ENCODE results near the gene STK38. TPM values are rescaled to one million over a fixed set of nuclear protein-coding genes. Genes with fewer than 3 reads are reported as not detected.

Gene STK38
- total RNA-seq, 1 experiment from 2014 or later = 27.5 TPM

GRCh38 chr6:36524871-36525270 is 22.4 kb downstream of the STK38 start:
- CTCF ChIA-PET = no interaction called here
- POLR2A ChIA-PET = no interaction called here
- no peaks in the 10 kb centered on the region for H3K4me1 Mint-ChIP-seq (ENCODE audit: low read depth, unreplicated experiment)
- no peak overlapping the region for H3K4me3 Mint-ChIP-seq (ENCODE audit: unreplicated experiment)
- BruUV-seq (replicated peaks) = no TSS peak
- H3K27ac Mint-ChIP-seq (ENCODE audit: unreplicated experiment) = no peak overlapping the region
- no peaks in the 10 kb centered on the region for H3K9me3 Mint-ChIP-seq (ENCODE audit: unreplicated experiment)
- Histone ChIP-seq H3K4me3 (ENCODE audit: low read depth, low read length) (no peak overlapping the region), H3K27me3 (replicated peaks; ENCODE audit: control insufficient read depth, insufficient read depth, low read length) (no peaks in the 10 kb centered on the region), H3K36me3 (ENCODE audit: control insufficient read depth, insufficient read depth, low read length) (no peaks in the 10 kb centered on the region), H3K9me3 (no peaks in the 10 kb centered on the region), H3K4me1 (no peaks in the 10 kb centered on the region)
- peaks cover 45% of the 10 kb centered on the region for H3K36me3 Mint-ChIP-seq (ENCODE audit: insufficient read depth, unreplicated experiment)
- no peaks in the 10 kb centered on the region for H3K27me3 Mint-ChIP-seq (ENCODE audit: insufficient read depth, unreplicated experiment)
- intact Hi-C loops (cut with micrococcal nuclease; ENCODE audit: unreplicated experiment) = no loop called here
- no peak for TF ChIP-seq CTCF (IDR thresholded peaks at IDR 0.05; ENCODE audit: insufficient read depth in 1 of 2, low read depth in 1 of 2, low read length in 1 of 2, severe bottlenecking in 1 of 2, unreplicated experiment in 1 of 2)
- DNase-seq = no peak

GRCh38 chr6:36523936-36524499 is 23.3 kb downstream of the STK38 start:
- Histone ChIP-seq H3K4me3 (ENCODE audit: low read depth, low read length) (no peak overlapping the region), H3K4me1 (no peaks in the 10 kb centered on the region), H3K9me3 (no peaks in the 10 kb centered on the region), H3K27me3 (replicated peaks; ENCODE audit: control insufficient read depth, insufficient read depth, low read length) (no peaks in the 10 kb centered on the region), H3K36me3 (ENCODE audit: control insufficient read depth, insufficient read depth, low read length) (0 out of 2 replicates have a peak, but pooled peaks cover 2% of the 10 kb centered on the region)
- TF ChIP-seq CTCF (IDR thresholded peaks at IDR 0.05; ENCODE audit: insufficient read depth in 1 of 2, low read depth in 1 of 2, low read length in 1 of 2, severe bottlenecking in 1 of 2, unreplicated experiment in 1 of 2) = no peak
- intact Hi-C loops (cut with micrococcal nuclease; ENCODE audit: unreplicated experiment) = no loop called here
- POLR2A ChIA-PET = no interaction called here
- Mint-ChIP-seq H3K4me1 (ENCODE audit: low read depth, unreplicated experiment) (no peaks in the 10 kb centered on the region), H3K4me3 (ENCODE audit: unreplicated experiment) (no peak overlapping the region), H3K27ac (ENCODE audit: unreplicated experiment) (no peak overlapping the region), H3K27me3 (ENCODE audit: insufficient read depth, unreplicated experiment) (no peaks in the 10 kb centered on the region), H3K36me3 (ENCODE audit: insufficient read depth, unreplicated experiment) (peaks cover 41% of the 10 kb centered on the region), H3K9me3 (ENCODE audit: unreplicated experiment) (no peaks in the 10 kb centered on the region)
- DNase-seq = no peak
- BruUV-seq (replicated peaks) = no TSS peak
- CTCF ChIA-PET = no interaction called here

GRCh38 chr6:36523451-36523850 is 23.8 kb downstream of the STK38 start:
- CTCF ChIA-PET = no interaction called here
- BruUV-seq (replicated peaks) = no TSS peak

More at GRCh38 chr6:36523451-36523850, 23.8 kb downstream of the STK38 start:
- intact Hi-C loops (cut with micrococcal nuclease; ENCODE audit: unreplicated experiment) = no loop called here
- H3K27me3 ChIP-seq (replicated peaks; ENCODE audit: control insufficient read depth, insufficient read depth, low read length) = no peaks in the 10 kb centered on the region
- H3K4me1 Mint-ChIP-seq (ENCODE audit: low read depth, unreplicated experiment) = no peaks in the 10 kb centered on the region
- no peak overlapping the region for H3K4me3 ChIP-seq (ENCODE audit: low read depth, low read length)
- H3K36me3 ChIP-seq (ENCODE audit: control insufficient read depth, insufficient read depth, low read length) = 0 out of 2 replicates have a peak, but pooled peaks cover 2% of the 10 kb centered on the region
- POLR2A ChIA-PET = no interaction called here
- H3K9me3 ChIP-seq = no peaks in the 10 kb centered on the region
- TF ChIP-seq CTCF (IDR thresholded peaks at IDR 0.05; ENCODE audit: insufficient read depth in 1 of 2, low read depth in 1 of 2, low read length in 1 of 2, severe bottlenecking in 1 of 2, unreplicated experiment in 1 of 2) = no peak
- no peaks in the 10 kb centered on the region for H3K27me3 Mint-ChIP-seq (ENCODE audit: insufficient read depth, unreplicated experiment)
- H3K4me1 ChIP-seq = no peaks in the 10 kb centered on the region
- H3K9me3 Mint-ChIP-seq (ENCODE audit: unreplicated experiment) = no peaks in the 10 kb centered on the region
- no peak for DNase-seq
- no peak overlapping the region for H3K27ac Mint-ChIP-seq (ENCODE audit: unreplicated experiment)
- H3K4me3 Mint-ChIP-seq (ENCODE audit: unreplicated experiment) = no peak overlapping the region
- H3K36me3 Mint-ChIP-seq (ENCODE audit: insufficient read depth, unreplicated experiment) = peaks cover 43% of the 10 kb centered on the region

Measured in Caco-2 (cell line).